Measurements from ENCODE around the gene SOD1. TPM values are rescaled to one million over a fixed set of nuclear protein-coding genes. Genes with fewer than 3 reads are reported as not detected.

Gene SOD1
- total RNA-seq, 2 experiments from 2014 or later = 281 to 297 TPM

GRCh38 chr21:31688603-31689368 lies 29.3 kb downstream of the SOD1 start:
- CTCF ChIA-PET = no interaction called here
- Mint-ChIP-seq H3K36me3 (ENCODE audit: low read depth) (peaks cover 35% of the 10 kb centered on the region), H3K9me3 (no peaks in the 10 kb centered on the region)

GRCh38 chr21:31693222-31693621 lies 33.7 kb downstream of the SOD1 start:
- intact Hi-C loops (cut with micrococcal nuclease) = no loop called here
- H3K27me3 Mint-ChIP-seq (ENCODE audit: low read depth) = no peaks in the 10 kb centered on the region
- peaks cover 4% of the 10 kb centered on the region for H3K4me1 Mint-ChIP-seq (ENCODE audit: low read depth)
- DNase-seq = no peak
- H3K9me3 Mint-ChIP-seq = no peaks in the 10 kb centered on the region
- H3K36me3 Mint-ChIP-seq (ENCODE audit: low read depth) = peaks cover 22% of the 10 kb centered on the region
- H3K27ac Mint-ChIP-seq = no peak overlapping the region
- no peak overlapping the region for H3K4me3 Mint-ChIP-seq
- CTCF ChIA-PET = interaction anchor here (0.6 to 0.8 kb wide), 2 partner anchors 160 to 586 kb away, joined by 3 to 4 read pairs; partner anchors contain the start of gene MIS18A

More at GRCh38 chr21:31688603-31689368, 29.3 kb downstream of the SOD1 start:
- no peak overlapping the region for H3K4me3 Mint-ChIP-seq
- peak overlapping the region; percentile 8 for H3K27ac Mint-ChIP-seq
- H3K27me3 Mint-ChIP-seq (ENCODE audit: low read depth) = no peaks in the 10 kb centered on the region
- intact Hi-C loops (cut with micrococcal nuclease) = no loop called here
- H3K4me1 Mint-ChIP-seq (ENCODE audit: low read depth) = no peaks in the 10 kb centered on the region
- no peak for DNase-seq

GRCh38 chr21:31696424-31696823 lies 36.9 kb downstream of the SOD1 start:
- Mint-ChIP-seq H3K27ac (no peak overlapping the region), H3K36me3 (ENCODE audit: low read depth) (peaks cover 21% of the 10 kb centered on the region), H3K9me3 (no peaks in the 10 kb centered on the region), H3K4me3 (no peak overlapping the region), H3K4me1 (ENCODE audit: low read depth) (peaks cover 4% of the 10 kb centered on the region), H3K27me3 (ENCODE audit: low read depth) (no peaks in the 10 kb centered on the region)
- CTCF ChIA-PET = interaction anchor here (0.6 kb wide), 1 partner anchor 16 kb away, joined by 4 read pairs; no protein-coding TSS in a partner anchor
- intact Hi-C loops (cut with micrococcal nuclease) = no loop called here
- no peak for DNase-seq

GRCh38 chr21:31698461-31698860 lies 39.0 kb downstream of the SOD1 start:
- H3K9me3 Mint-ChIP-seq = no peaks in the 10 kb centered on the region
- H3K27me3 Mint-ChIP-seq (ENCODE audit: low read depth) = no peaks in the 10 kb centered on the region
- CTCF ChIA-PET = no interaction called here
- peaks cover 23% of the 10 kb centered on the region for H3K36me3 Mint-ChIP-seq (ENCODE audit: low read depth)
- intact Hi-C loops (cut with micrococcal nuclease) = no loop called here
- DNase-seq = no peak
- H3K4me3 Mint-ChIP-seq = no peak overlapping the region
- H3K4me1 Mint-ChIP-seq (ENCODE audit: low read depth) = peaks cover 4% of the 10 kb centered on the region
- H3K27ac Mint-ChIP-seq = peak overlapping the region; percentile 25

- no peak overlapping the region for H3K27ac Mint-ChIP-seq
- intact Hi-C loops (cut with micrococcal nuclease) = no loop called here
- H3K27me3 Mint-ChIP-seq (ENCODE audit: low read depth) = no peaks in the 10 kb centered on the region
- DNase-seq = no peak
- H3K4me1 Mint-ChIP-seq (ENCODE audit: low read depth) = peaks cover 4% of the 10 kb centered on the region
- no peaks in the 10 kb centered on the region for H3K9me3 Mint-ChIP-seq
- CTCF ChIA-PET = no interaction called here
- H3K4me3 Mint-ChIP-seq = no peak overlapping the region
- H3K36me3 Mint-ChIP-seq (ENCODE audit: low read depth) = peaks cover 24% of the 10 kb centered on the region
Observed at GRCh38 chr21:31700040-31700439, 40.5 kb downstream of the SOD1 start.

GRCh38 chr21:31706562-31706961 lies 47.1 kb downstream of the SOD1 start:
- DNase-seq = no peak
- CTCF ChIA-PET = no interaction called here
- Mint-ChIP-seq H3K9me3 (no peaks in the 10 kb centered on the region), H3K4me1 (ENCODE audit: low read depth) (peaks cover 45% of the 10 kb centered on the region), H3K27me3 (ENCODE audit: low read depth) (no peaks in the 10 kb centered on the region), H3K27ac (no peak overlapping the region), H3K4me3 (no peak overlapping the region), H3K36me3 (ENCODE audit: low read depth) (peaks cover 14% of the 10 kb centered on the region)
- intact Hi-C loops (cut with micrococcal nuclease) = no loop called here

GRCh38 chr21:31707499-31707898 lies 48.0 kb downstream of the SOD1 start:
- intact Hi-C loops (cut with micrococcal nuclease) = no loop called here
- no peaks in the 10 kb centered on the region for H3K9me3 Mint-ChIP-seq
- no peak overlapping the region for H3K27ac Mint-ChIP-seq
- peaks cover 8% of the 10 kb centered on the region for H3K36me3 Mint-ChIP-seq (ENCODE audit: low read depth)
- no peaks in the 10 kb centered on the region for H3K27me3 Mint-ChIP-seq (ENCODE audit: low read depth)
- DNase-seq = no peak
- no peak overlapping the region for H3K4me3 Mint-ChIP-seq
- CTCF ChIA-PET = no interaction called here
- H3K4me1 Mint-ChIP-seq (ENCODE audit: low read depth) = peaks cover 51% of the 10 kb centered on the region

- intact Hi-C loops (cut with micrococcal nuclease) = loop anchor here (2.0 kb wide), 1 partner anchor 14 kb away; no protein-coding TSS in a partner anchor
- Mint-ChIP-seq H3K27me3 (ENCODE audit: low read depth) (no peaks in the 10 kb centered on the region), H3K36me3 (ENCODE audit: low read depth) (peaks cover 5% of the 10 kb centered on the region), H3K9me3 (no peaks in the 10 kb centered on the region), H3K27ac (no peak overlapping the region), H3K4me1 (ENCODE audit: low read depth) (peaks cover 60% of the 10 kb centered on the region), H3K4me3 (no peak overlapping the region)
- CTCF ChIA-PET = no interaction called here
- no peak for DNase-seq
Observed at GRCh38 chr21:31708541-31708940, 49.0 kb downstream of the SOD1 start.

GRCh38 chr21:31710586-31710985 lies 51.1 kb downstream of the SOD1 start:
- no peak for DNase-seq
- H3K9me3 Mint-ChIP-seq = no peaks in the 10 kb centered on the region
- no peak overlapping the region for H3K4me3 Mint-ChIP-seq
- CTCF ChIA-PET = no interaction called here
- intact Hi-C loops (cut with micrococcal nuclease) = loop anchor here (5.0 kb wide), 2 partner anchors 43 to 368 kb away; partner anchors contain the start of gene TIAM1
- H3K4me1 Mint-ChIP-seq (ENCODE audit: low read depth) = peaks cover 79% of the 10 kb centered on the region
- peaks cover 4% of the 10 kb centered on the region for H3K36me3 Mint-ChIP-seq (ENCODE audit: low read depth)
- H3K27me3 Mint-ChIP-seq (ENCODE audit: low read depth) = no peaks in the 10 kb centered on the region
- no peak overlapping the region for H3K27ac Mint-ChIP-seq

GRCh38 chr21:31711326-31711725 lies 51.8 kb downstream of the SOD1 start:
- H3K4me3 Mint-ChIP-seq = no peak overlapping the region
- H3K27me3 Mint-ChIP-seq (ENCODE audit: low read depth) = no peaks in the 10 kb centered on the region
- no peak overlapping the region for H3K27ac Mint-ChIP-seq
- H3K9me3 Mint-ChIP-seq = no peaks in the 10 kb centered on the region
- H3K4me1 Mint-ChIP-seq (ENCODE audit: low read depth) = peaks cover 85% of the 10 kb centered on the region
- CTCF ChIA-PET = no interaction called here
- no peak for DNase-seq
- peaks cover 2% of the 10 kb centered on the region for H3K36me3 Mint-ChIP-seq (ENCODE audit: low read depth)
- intact Hi-C loops (cut with micrococcal nuclease) = loop anchor here (5.0 kb wide), 2 partner anchors 44 to 369 kb away; partner anchors contain the start of gene TIAM1

GRCh38 chr21:31711745-31712285 lies 52.3 kb downstream of the SOD1 start:
- Mint-ChIP-seq H3K27me3 (ENCODE audit: low read depth) (no peaks in the 10 kb centered on the region), H3K36me3 (ENCODE audit: low read depth) (peaks cover 2% of the 10 kb centered on the region), H3K27ac (no peak overlapping the region), H3K4me3 (no peak overlapping the region), H3K9me3 (no peaks in the 10 kb centered on the region), H3K4me1 (ENCODE audit: low read depth) (peaks cover 86% of the 10 kb centered on the region)
- CTCF ChIA-PET = interaction anchor here (0.6 kb wide), 1 partner anchor 16 kb away, joined by 4 read pairs; no protein-coding TSS in a partner anchor
- no peak for DNase-seq
- intact Hi-C loops (cut with micrococcal nuclease) = loop anchor here (5.0 kb wide), 2 partner anchors 45 to 370 kb away; partner anchors contain the start of gene TIAM1

- CTCF ChIA-PET = no interaction called here
- intact Hi-C loops (cut with micrococcal nuclease) = loop anchor here (5.0 kb wide), 2 partner anchors 46 to 371 kb away; partner anchors contain the start of gene TIAM1
- no peak overlapping the region for H3K4me3 Mint-ChIP-seq
- DNase-seq = no peak
- no peaks in the 10 kb centered on the region for H3K9me3 Mint-ChIP-seq
- H3K27ac Mint-ChIP-seq = no peak overlapping the region
- no peaks in the 10 kb centered on the region for H3K27me3 Mint-ChIP-seq (ENCODE audit: low read depth)
- H3K4me1 Mint-ChIP-seq (ENCODE audit: low read depth) = peaks cover 85% of the 10 kb centered on the region
- H3K36me3 Mint-ChIP-seq (ENCODE audit: low read depth) = peaks cover 2% of the 10 kb centered on the region
Observed at GRCh38 chr21:31713115-31713514, 53.6 kb downstream of the SOD1 start.

Measured in activated naive CD4-positive, alpha-beta T cell treated with anti-CD3 and anti-CD28 coated beads for 36 hours (primary cell).